Testis (tissue), 2 donors: Measurements from ENCODE around the gene TTC7B.

Experiments used
- CTCF ChIP-seq, 3 experiments: fragments of 450-650 bp in 2 of 3; fragments of 200-600 bp in 1 of 3; sonication (generic) in 1 of 3; IDR thresholded peaks; one replicate each; pipeline ENCODE4 v1.5.1; 2016 to 2019; ENCODE audit warnings: antibody characterized with exemption in 3 of 3, mild to moderate bottlenecking in 2 of 3, moderate library complexity in 1 of 3
- POLR2A ChIP-seq: fragments of 450-650 bp; IDR thresholded peaks from one replicate; pipeline ENCODE4 v1.6.1; 2017; ENCODE audit warnings: antibody characterized with exemption, mild to moderate bottlenecking, moderate library complexity

DNA sequence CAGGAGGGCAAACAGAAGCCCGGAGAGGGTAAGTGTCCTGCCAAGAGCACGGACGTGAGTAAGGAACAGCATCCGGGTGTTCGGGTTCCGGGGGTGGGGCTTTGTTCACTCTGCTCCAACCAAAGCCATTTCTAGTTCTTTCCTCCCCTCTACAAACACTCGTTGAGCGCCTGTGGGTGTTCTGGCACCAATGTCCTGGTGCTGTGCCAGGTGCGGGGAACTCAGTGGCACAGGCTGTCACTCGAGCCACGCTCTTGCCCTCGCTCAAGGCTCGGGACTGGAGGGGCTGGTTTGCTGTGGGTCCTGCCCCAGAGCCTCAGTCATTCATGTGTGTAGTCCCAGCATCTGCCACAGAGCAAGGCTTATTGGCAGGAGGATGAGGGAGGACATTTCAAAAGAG, 261.9 kb downstream of the TTC7B start:
- TF ChIP-seq CTCF (IDR thresholded peaks at IDR 0.05) (no peak), POLR2A (no peak)
